Body of pancreas (tissue), 4 donors: ENCODE measurements around the gene GRM6. TPM values are rescaled to one million over a fixed set of nuclear protein-coding genes. Genes with fewer than 3 reads are reported as not detected.
A peak's percentile ranks its signal among the peaks of the same experiment; 100 is the strongest.

Experiments used
- ATAC-seq: fragments of 150-250 bp; one replicate; pipeline ENCODE4 v1.9.1; 2016
- DNase-seq, 4 donors: peaks; one replicate each; pipeline ENCODE4 v3.0.0-alpha.2; 2019
- H3K27ac ChIP-seq, 4 donors: fragments of 200-600 bp; sonication (generic); 1 replicate in 3 of 4; 2 replicates in 1 of 4; pipeline versions ENCODE4 v1.5.1 to v1.6.1; 2016 to 2019; ENCODE audit warnings: mild to moderate bottlenecking in 1 of 4, mixed read lengths in 1 of 4, moderate library complexity in 1 of 4
- H3K27me3 ChIP-seq, 2 donors: fragments of 200-600 bp; sonication (generic); one replicate each; pipeline ENCODE4 v1.6.0; 2016; ENCODE audit warnings: mild to moderate bottlenecking in 1 of 2
- H3K36me3 ChIP-seq, 2 donors: fragments of 200-600 bp; sonication (generic); replicated peaks in 1 of 2; 2 replicates each; pipeline ENCODE4 v1.5.1; 2016; ENCODE audit warnings: low read depth in 2 of 2; ENCODE audit not compliant: insufficient read depth in 1 of 2
- H3K4me1 ChIP-seq: fragments of 200-600 bp; sonication (generic); one replicate; pipeline ENCODE4 v1.6.0; 2016
- H3K4me3 ChIP-seq, 2 donors: fragments of 200-600 bp; sonication (generic); 1 replicate in 1 of 2; 2 replicates in 1 of 2; pipeline ENCODE4 v1.5.1; 2016 to 2019
- H3K9me3 ChIP-seq, 3 donors: fragments of 200-600 bp; sonication (generic); 1 replicate in 2 of 3; 2 replicates in 1 of 3; pipeline ENCODE4 v1.5.1; 2016
- CTCF ChIP-seq, 7 experiments: fragments of 450-650 bp in 4 of 7; fragments of 200-600 bp in 3 of 7; sonication (generic) in 3 of 7; IDR thresholded peaks; one replicate each; pipeline ENCODE4 v1.5.1; 2016 to 2019; ENCODE audit warnings: antibody characterized with exemption in 7 of 7
- POLR2A ChIP-seq, 3 donors: fragments of 450-650 bp; IDR thresholded peaks; one replicate each; pipeline ENCODE4 v1.6.1; 2016; ENCODE audit warnings: antibody characterized with exemption in 3 of 3, mild to moderate bottlenecking in 2 of 3
- WGBS, 2 donors: methylation state at CpG; one replicate each; pipeline ENCODE4 v1.1.5; 2017; 5-methylcytosine and 5-hydroxymethylcytosine counted together
- intact Hi-C: fragments of 100-400 bp; cut with DNase I; formaldehyde crosslinking; loops from one replicate; pipeline ENCODE4 v1.15.1; 2023
- total RNA-seq, 2 donors: library from RNA; depleted of rRNA; stranded (reverse); fragments of >200 nt; gene quantifications; one replicate each; pipeline ENCODE4 v1.1.0, GENCODE V29; 2016

Gene GRM6
- total RNA-seq, result not detected

- no peaks in the 10 kb centered on the region for H3K27me3 ChIP-seq
- 2% methylated on average over 90 of the region's 97 CpGs; no CpG with 5 or more reads in 1 of the 2 donors for WGBS, 2 donors
- H3K27ac ChIP-seq, result no peak within 1 kb of the TSS
- DNase-seq (no peak), ATAC-seq (no peak)
- no peak for TF ChIP-seq CTCF (IDR thresholded peaks at IDR 0.05)
- no peak for TF ChIP-seq POLR2A (IDR thresholded peaks at IDR 0.05)
- no peaks in the 10 kb centered on the region for H3K4me1 ChIP-seq
- no peaks in the 10 kb centered on the region for H3K9me3 ChIP-seq
- H3K4me3 ChIP-seq, result no peak within 1 kb of the TSS
- intact Hi-C loops, result no loop called here
- no peaks in the 10 kb centered on the region for H3K36me3 ChIP-seq
These were observed at the start of gene GRM6 for GRCh38 chr5:178994580-178995340. TSS of gene GRM6 (minus strand) at chr5:178995320. CDS start at chr5:178994944, 376 bp downstream.

GRCh38 chr5:179044765-179045164, 49.6 kb upstream of the GRM6 start:
- DNase-seq, result no peak
- WGBS, 2 donors, result 58 to 60% methylated on average over 2 of the region's 2 CpGs
- ATAC-seq, result no peak
- H3K36me3 ChIP-seq, result no peaks in the 10 kb centered on the region
- no peaks in the 10 kb centered on the region for H3K4me1 ChIP-seq
- intact Hi-C loops, result no loop called here
- H3K9me3 ChIP-seq, result peaks cover 0 to 25% (median 2%) of the 10 kb centered on the region in 3 donors
- H3K4me3 ChIP-seq, result no peak overlapping the region
- no peak overlapping the region for H3K27ac ChIP-seq
- no peak for TF ChIP-seq POLR2A (IDR thresholded peaks at IDR 0.05)
- no peak for TF ChIP-seq CTCF (IDR thresholded peaks at IDR 0.05)
- H3K27me3 ChIP-seq, result no peaks in the 10 kb centered on the region

GRCh38 chr5:179033004-179033580, 38.0 kb upstream of the GRM6 start:
- TF ChIP-seq POLR2A (IDR thresholded peaks at IDR 0.05), result no peak
- TF ChIP-seq CTCF (IDR thresholded peaks at IDR 0.05), result no peak
- Histone ChIP-seq H3K9me3 (peaks cover 0 to 81% (median 20%) of the 10 kb centered on the region in 3 donors), H3K4me3 (no peak overlapping the region), H3K27ac (no peak overlapping the region), H3K4me1 (no peaks in the 10 kb centered on the region), H3K27me3 (no peaks in the 10 kb centered on the region), H3K36me3 (peaks cover 27 to 33% of the 10 kb centered on the region in 2 donors)
- ATAC-seq (no peak), DNase-seq (no peak)
- intact Hi-C loops, result no loop called here
- WGBS, 2 donors, result 97 to 99% methylated on average over 7 of the region's 7 CpGs

GRCh38 chr5:179023528-179024189, 28.5 kb upstream of the GRM6 start, which contains the start of gene ZNF879:
TSS of gene ZNF879 (plus strand) at chr5:179023804. CDS start at chr5:179025005, 1,201 bp downstream.
- H3K36me3 ChIP-seq, result peaks cover 14 to 20% of the 10 kb centered on the region in 2 donors
- ATAC-seq, result peak; percentile 99
- no peaks in the 10 kb centered on the region for H3K27me3 ChIP-seq
- H3K4me3 ChIP-seq, result peak within 1 kb of the TSS; percentile 34 to 83
- 0% methylated on average over 13 to 71 of the region's 72 CpGs for WGBS, 2 donors
- peaks cover 0 to 34% (median 0%) of the 10 kb centered on the region in 3 donors for H3K9me3 ChIP-seq
- H3K27ac ChIP-seq, result peak within 1 kb of the TSS; percentile 74 to 96 (median 84)
- TF ChIP-seq CTCF (IDR thresholded peaks at IDR 0.05), result peak in 1 of 7 experiments; percentile 16
- peak; percentile 14 to 47 (median 46) for TF ChIP-seq POLR2A (IDR thresholded peaks at IDR 0.05)
- peak; percentile 95 to 96 (median 96) for DNase-seq
- H3K4me1 ChIP-seq, result peaks cover 11% of the 10 kb centered on the region
- intact Hi-C loops, result no loop called here
